Measurements from ENCODE around the gene CYP4A11.
"Not testable (repeated sequence)": the region's sequence is repeated elsewhere in the genome, so short reads cannot be mapped to it uniquely, and the experiment has no call there.

The CYP4A11 gene, protein sequence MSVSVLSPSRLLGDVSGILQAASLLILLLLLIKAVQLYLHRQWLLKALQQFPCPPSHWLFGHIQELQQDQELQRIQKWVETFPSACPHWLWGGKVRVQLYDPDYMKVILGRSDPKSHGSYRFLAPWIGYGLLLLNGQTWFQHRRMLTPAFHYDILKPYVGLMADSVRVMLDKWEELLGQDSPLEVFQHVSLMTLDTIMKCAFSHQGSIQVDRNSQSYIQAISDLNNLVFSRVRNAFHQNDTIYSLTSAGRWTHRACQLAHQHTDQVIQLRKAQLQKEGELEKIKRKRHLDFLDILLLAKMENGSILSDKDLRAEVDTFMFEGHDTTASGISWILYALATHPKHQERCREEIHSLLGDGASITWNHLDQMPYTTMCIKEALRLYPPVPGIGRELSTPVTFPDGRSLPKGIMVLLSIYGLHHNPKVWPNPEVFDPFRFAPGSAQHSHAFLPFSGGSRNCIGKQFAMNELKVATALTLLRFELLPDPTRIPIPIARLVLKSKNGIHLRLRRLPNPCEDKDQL

DNA sequence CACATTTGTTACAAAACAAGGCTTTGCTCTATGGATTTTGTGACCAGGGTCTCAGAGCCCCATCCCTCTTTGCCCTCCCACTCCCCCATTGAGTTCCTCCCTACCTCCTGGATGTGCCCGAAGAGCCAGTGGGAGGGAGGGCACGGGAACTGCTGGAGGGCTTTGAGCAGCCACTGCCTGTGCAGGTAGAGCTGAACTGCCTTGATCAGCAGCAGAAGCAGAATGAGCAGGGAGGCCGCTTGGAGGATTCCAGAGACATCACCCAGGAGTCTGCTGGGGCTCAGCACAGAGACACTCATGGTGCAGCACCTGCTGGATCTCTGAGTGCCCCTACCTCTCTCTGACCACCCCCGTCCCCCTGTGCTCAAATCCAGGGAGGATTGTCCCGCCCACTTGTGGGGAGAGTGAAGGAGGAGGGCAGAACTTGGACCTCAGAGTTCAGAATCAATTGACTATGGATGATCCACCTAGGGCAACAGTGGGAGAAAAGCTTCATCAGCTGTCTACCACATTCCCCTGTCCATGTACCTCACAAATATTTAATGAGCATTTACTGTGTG is at the start of gene CYP4A11:
Gene CYP4A11 (minus strand): TSS at position 342 of the 560 bp plus-strand sequence. CDS start 43 bp downstream, at position 299.
- no peak for DNase-seq (ENCODE audit: low spot score in 2 of 2)
- Histone ChIP-seq H3K4me3 (no peak within 1 kb of the TSS), H3K9me3 (no peaks in the 10 kb centered on the region), H3K36me3 (replicated peaks) (no peaks in the 10 kb centered on the region), H3K27me3 (ENCODE audit: low read depth) (no peaks in the 10 kb centered on the region), H3K4me1 (no peaks in the 10 kb centered on the region)
- in situ Hi-C loops (cut with MboI; ENCODE audit: low sequenced_read_pairs), result no loop called here

GRCh38 chr1:46990541-46990940 is 49.3 kb upstream of the CYP4A11 start:
- in situ Hi-C loops (cut with MboI; ENCODE audit: low sequenced_read_pairs); H3K4me1 ChIP-seq; DNase-seq (ENCODE audit: low spot score in 2 of 2); H3K36me3 ChIP-seq (replicated peaks); H3K27me3 ChIP-seq (ENCODE audit: low read depth); H3K4me3 ChIP-seq; H3K9me3 ChIP-seq: not testable (repeated sequence)

DNA sequence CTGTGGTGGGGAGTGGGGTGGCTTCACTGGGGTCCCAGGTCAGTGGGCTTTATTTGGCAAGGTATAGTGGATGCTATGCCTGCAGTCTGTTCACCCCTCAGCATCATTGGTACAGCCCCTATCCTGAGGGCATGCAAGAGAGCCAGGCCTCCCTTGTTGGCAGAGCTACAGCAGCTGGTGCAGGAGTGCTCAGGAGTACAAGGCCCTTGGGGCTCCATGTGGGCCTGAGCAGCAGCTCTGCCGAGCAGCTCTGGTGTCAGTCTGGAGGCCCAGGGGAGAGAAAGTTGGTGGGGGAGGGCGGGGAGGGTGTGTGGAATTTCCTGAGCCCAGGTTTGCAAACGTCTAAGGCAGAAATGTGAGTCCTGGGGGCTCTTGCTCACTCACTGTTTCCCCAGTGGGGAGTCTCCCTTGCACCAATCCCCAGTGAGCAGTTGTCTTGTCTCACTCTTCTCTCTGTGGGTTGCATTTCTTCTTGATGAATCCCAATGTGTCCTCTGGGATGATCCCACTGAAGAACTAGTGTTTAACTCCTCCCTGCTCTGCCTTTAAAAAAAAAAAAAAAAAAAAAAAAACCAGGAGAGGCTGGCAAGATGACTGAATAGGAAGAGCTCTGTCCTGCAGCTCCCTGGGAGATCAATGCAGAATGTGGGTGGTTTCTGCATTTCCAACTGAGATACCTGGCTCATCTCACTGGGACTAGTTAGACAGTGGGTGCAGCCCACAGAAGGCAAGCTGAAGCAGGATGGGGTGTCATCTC is 42.7 kb upstream of the CYP4A11 start:
- H3K4me1 ChIP-seq, result no peaks in the 10 kb centered on the region
- no peaks in the 10 kb centered on the region for H3K36me3 ChIP-seq (replicated peaks)
- in situ Hi-C loops (cut with MboI; ENCODE audit: low sequenced_read_pairs), result no loop called here
- no peak for DNase-seq (ENCODE audit: low spot score in 2 of 2)
- no peaks in the 10 kb centered on the region for H3K9me3 ChIP-seq
- H3K27me3 ChIP-seq (ENCODE audit: low read depth), result no peaks in the 10 kb centered on the region; the same call in 1 of the 2 replicates
- no peak overlapping the region for H3K4me3 ChIP-seq

GRCh38 chr1:46983166-46983829 is 42.0 kb upstream of the CYP4A11 start:
- DNase-seq (ENCODE audit: low spot score in 2 of 2), result no peak
- H3K4me3 ChIP-seq, result no peak overlapping the region
- no peaks in the 10 kb centered on the region; the same call in 1 of the 2 replicates for H3K27me3 ChIP-seq (ENCODE audit: low read depth)
- H3K9me3 ChIP-seq, result no peaks in the 10 kb centered on the region
- in situ Hi-C loops (cut with MboI; ENCODE audit: low sequenced_read_pairs), result no loop called here
- no peaks in the 10 kb centered on the region for H3K4me1 ChIP-seq
- no peaks in the 10 kb centered on the region for H3K36me3 ChIP-seq (replicated peaks)

DNA sequence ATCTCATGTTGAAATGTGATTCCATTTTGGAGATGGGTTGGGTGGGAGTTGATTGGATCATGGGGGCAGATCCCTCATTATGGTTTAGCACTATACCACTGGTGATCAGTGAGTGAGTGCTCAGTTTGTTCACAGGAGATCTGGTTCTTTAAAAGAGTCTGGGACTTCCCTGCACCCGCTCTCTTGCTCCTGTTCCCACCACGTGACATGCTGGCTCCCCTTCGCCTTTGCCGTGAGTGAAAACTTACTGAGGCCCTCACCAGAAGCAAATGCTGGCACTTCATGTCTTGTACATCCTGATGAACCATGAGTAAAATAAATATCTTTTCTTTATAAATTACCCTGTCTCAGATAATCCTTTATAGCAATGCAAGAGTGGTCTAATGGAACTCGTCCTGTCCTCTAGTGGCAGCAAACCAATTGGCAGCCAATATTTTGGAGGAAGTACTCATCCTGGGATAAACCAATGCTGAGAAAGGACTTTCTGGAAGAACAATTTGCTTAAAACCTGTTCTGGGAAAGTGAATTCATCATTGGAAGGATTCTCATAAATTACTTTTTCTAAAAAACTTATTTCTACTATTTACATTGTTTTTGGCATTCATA is 27.8 kb upstream of the CYP4A11 start:
- DNase-seq (ENCODE audit: low spot score in 2 of 2), result no peak
- Histone ChIP-seq H3K27me3 (ENCODE audit: low read depth) (no peaks in the 10 kb centered on the region), H3K9me3 (no peaks in the 10 kb centered on the region), H3K4me1 (no peaks in the 10 kb centered on the region), H3K36me3 (replicated peaks) (no peaks in the 10 kb centered on the region), H3K4me3 (no peak overlapping the region)
- in situ Hi-C loops (cut with MboI; ENCODE audit: low sequenced_read_pairs), result no loop called here

DNA sequence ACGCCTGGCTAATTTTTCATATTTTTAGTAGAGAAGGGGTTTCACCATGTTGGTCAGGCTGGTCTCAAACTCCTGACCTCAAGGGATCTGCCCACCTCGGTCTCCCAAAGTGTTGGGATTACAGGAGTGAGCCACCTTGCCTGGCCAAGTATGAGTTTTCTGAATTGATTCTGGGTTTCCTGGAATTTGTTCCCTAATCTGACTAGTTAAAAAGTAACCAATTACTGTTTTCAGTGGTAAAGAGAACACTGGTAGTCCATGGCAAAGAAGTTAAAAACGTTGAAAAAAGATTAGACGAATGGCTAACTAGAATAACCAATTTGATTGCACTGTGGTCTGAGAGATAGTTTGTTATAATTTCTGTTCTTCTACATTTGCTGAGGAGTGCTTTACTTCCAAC is 21.0 kb upstream of the CYP4A11 start:
- in situ Hi-C loops (cut with MboI; ENCODE audit: low sequenced_read_pairs); H3K27me3 ChIP-seq (ENCODE audit: low read depth); H3K9me3 ChIP-seq; DNase-seq (ENCODE audit: low spot score in 2 of 2); H3K36me3 ChIP-seq (replicated peaks); H3K4me3 ChIP-seq; H3K4me1 ChIP-seq: not testable (repeated sequence)

- Histone ChIP-seq H3K9me3 (no peaks in the 10 kb centered on the region), H3K4me1 (no peaks in the 10 kb centered on the region; the same call in 1 of the 2 replicates), H3K4me3 (no peak overlapping the region), H3K36me3 (replicated peaks) (no peaks in the 10 kb centered on the region), H3K27me3 (ENCODE audit: low read depth) (no peaks in the 10 kb centered on the region)
- in situ Hi-C loops (cut with MboI; ENCODE audit: low sequenced_read_pairs), result no loop called here
- DNase-seq (ENCODE audit: low spot score in 2 of 2), result no peak
Observed at GRCh38 chr1:46961066-46961758, 19.9 kb upstream of the CYP4A11 start.

GRCh38 chr1:46960250-46960649 is 19.0 kb upstream of the CYP4A11 start:
- Histone ChIP-seq H3K36me3 (replicated peaks) (no peaks in the 10 kb centered on the region), H3K4me3 (no peak overlapping the region), H3K9me3 (no peaks in the 10 kb centered on the region), H3K27me3 (ENCODE audit: low read depth) (no peaks in the 10 kb centered on the region), H3K4me1 (no peaks in the 10 kb centered on the region; the same call in 1 of the 2 replicates)
- DNase-seq (ENCODE audit: low spot score in 2 of 2), result no peak
- in situ Hi-C loops (cut with MboI; ENCODE audit: low sequenced_read_pairs), result no loop called here

DNA sequence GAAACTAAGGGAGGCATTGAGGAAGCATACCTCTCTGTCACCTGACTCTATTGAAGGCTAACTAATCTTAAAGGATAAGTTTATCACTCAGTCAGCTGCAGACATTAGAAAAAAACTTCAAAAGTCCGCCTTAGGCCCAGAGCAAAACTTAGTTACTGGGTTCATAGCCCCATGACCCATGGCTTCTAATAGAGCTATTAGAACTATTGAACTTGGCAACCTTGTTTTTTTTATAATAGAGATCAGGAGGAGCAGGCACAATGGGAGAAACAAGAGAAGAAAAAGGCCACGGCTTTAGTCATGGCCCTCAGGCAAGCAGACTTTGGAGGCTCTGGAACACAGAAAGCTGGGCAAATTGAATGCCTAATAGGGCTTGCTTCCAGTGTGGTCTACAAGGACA is 13.8 kb upstream of the CYP4A11 start:
- DNase-seq (ENCODE audit: low spot score in 2 of 2); H3K9me3 ChIP-seq; H3K4me1 ChIP-seq; in situ Hi-C loops (cut with MboI; ENCODE audit: low sequenced_read_pairs); H3K27me3 ChIP-seq (ENCODE audit: low read depth); H3K4me3 ChIP-seq; H3K36me3 ChIP-seq (replicated peaks): not testable (repeated sequence)

GRCh38 chr1:46953847-46954246 is 12.6 kb upstream of the CYP4A11 start:
- H3K4me3 ChIP-seq; H3K4me1 ChIP-seq; in situ Hi-C loops (cut with MboI; ENCODE audit: low sequenced_read_pairs); DNase-seq (ENCODE audit: low spot score in 2 of 2); H3K36me3 ChIP-seq (replicated peaks); H3K27me3 ChIP-seq (ENCODE audit: low read depth); H3K9me3 ChIP-seq: not testable (repeated sequence)

GRCh38 chr1:46949417-46949666 is 8.1 kb upstream of the CYP4A11 start:
- H3K27me3 ChIP-seq (ENCODE audit: low read depth); H3K9me3 ChIP-seq; H3K36me3 ChIP-seq (replicated peaks); H3K4me3 ChIP-seq; DNase-seq (ENCODE audit: low spot score in 2 of 2); H3K4me1 ChIP-seq; in situ Hi-C loops (cut with MboI; ENCODE audit: low sequenced_read_pairs): not testable (repeated sequence)

DNA sequence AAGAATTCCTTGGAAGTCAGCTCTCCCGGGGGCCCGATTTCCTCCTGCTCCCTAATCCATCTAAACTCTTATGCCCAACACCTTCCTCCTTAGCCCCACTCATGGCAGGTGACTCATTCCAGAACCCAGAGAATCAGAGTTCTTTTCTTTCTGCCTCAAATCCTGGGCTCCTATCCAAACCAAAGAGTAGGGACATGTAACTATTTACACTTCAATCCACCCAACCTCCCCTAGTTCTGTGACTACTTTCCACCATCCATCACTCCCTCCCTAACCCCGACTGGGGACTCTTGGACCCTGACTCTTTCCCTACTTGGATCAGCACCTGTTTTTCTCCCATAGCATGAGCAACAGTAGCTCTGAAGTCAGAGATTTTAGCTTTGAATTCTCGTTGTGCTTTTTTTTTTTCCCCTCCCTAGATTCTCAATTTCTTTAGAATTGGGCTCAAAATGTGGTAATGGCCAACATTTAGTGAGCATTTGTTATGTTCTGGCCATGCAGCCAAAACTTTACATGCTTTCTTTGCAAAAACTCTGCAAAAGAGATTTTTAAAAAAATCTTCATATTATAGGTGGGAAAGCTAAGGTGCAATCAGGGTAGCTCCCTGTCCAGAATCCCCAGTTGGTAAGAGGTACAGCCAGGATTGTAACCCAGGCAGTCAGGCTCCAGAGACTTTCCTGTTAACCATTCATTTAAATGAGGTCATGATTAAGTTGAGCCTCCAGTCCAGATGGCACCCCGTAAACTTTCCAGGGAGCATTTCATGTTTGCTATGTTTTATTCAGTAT is 7.5 kb upstream of the CYP4A11 start:
- H3K4me1 ChIP-seq, result no peaks in the 10 kb centered on the region
- DNase-seq (ENCODE audit: low spot score in 2 of 2), result no peak
- in situ Hi-C loops (cut with MboI; ENCODE audit: low sequenced_read_pairs), result no loop called here

More for the DNA sequence above, 7.5 kb upstream of the CYP4A11 start:
- Histone ChIP-seq H3K36me3 (replicated peaks) (no peaks in the 10 kb centered on the region), H3K27me3 (ENCODE audit: low read depth) (no peaks in the 10 kb centered on the region), H3K4me3 (no peak overlapping the region), H3K9me3 (no peaks in the 10 kb centered on the region)
